ENCODE data around the gene MED12.

MED12 gene

DNA sequence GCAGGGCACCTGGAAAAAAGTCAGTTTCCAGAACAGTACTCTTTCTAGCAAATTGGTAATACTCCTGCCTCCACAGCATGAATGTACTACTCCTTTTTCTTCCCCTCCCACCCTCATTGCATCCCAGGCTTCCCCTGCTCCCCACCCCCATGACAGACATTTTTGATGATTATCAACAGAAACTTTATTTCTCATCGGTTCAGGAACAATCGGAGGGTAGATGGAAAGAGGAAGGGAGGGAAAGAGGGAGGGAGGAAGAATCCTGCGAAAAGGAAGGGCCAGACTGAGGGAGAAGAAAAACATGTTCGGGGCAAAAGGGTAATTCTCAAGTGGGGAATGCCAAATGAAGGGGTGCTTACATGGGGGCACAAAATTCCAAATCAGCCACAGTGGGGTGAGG, 11.2 kb upstream of the MED12 start:
- no peak for DNase-seq

DNA sequence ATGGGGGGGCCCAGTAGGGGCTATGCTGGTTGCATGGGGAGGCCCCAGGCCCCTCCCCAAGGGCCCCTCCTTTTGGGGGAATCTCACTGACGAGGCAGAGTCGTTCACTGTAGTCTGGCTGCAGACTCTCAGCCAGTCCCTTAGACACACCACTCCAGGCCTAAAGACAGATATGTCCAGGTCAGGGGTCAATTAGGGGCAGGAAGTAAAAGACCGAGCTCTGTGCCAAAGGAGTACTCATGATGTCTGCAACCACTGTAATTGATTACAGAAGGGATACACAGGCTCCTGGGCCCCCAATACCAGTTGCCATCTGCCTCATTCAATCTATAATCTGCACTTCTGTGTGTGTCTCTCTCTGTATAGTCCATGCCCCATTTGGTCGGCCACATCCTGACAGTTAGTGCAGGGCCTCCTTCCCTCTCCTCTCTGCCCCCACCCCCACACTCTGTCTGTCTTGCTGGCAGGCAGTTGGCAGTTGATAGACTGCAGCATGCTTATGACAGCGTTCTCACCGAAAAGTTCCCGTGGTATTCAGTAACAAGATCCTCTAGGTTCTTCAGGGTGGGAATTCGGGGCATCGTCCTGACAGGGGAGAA, 10.5 kb upstream of the MED12 start:
- peak in 1 of 51 donors; percentile 0 for DNase-seq

DNA sequence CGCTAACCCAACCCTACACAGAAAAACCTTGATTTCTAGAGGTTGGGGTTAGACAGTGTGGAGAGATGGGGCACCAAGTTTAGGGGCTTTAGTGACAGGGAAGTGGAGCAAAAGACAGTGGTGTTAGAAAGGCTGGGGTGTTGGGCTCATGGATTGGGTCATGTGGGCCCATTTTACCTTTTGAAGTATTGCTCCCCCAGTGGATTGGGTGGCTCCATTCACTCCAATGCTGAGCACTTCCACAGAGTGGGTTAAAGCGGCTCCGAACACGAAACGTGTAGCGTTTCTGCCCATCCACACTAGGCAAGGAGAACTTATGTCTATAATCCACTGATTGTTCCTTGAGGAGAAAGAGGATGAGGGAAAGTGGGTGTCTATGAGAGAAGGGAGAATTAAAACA, 9.3 kb upstream of the MED12 start:
- no peak for DNase-seq

GRCh38 chrX:71111141-71111843, 7.1 kb upstream of the MED12 start, which contains the start of gene IL2RG:
Gene IL2RG (minus strand): TSS chrX:71111577. CDS start chrX:71111539, 38 bp downstream.
- no peak for DNase-seq

GRCh38 chrX:71111921-71112431, 6.4 kb upstream of the MED12 start:
- no peak for DNase-seq

- DNase-seq, result no peak
Measured at GRCh38 chrX:71117358-71117757, 1.0 kb upstream of the MED12 start.

GRCh38 chrX:71118985-71119535, 664 bp downstream of the MED12 start:
- peak in 4 of 51 donors; percentile 1 to 35 (median 13) for DNase-seq

- no peak for DNase-seq
Measured at GRCh38 chrX:71128166-71128833, 9.9 kb downstream of the MED12 start.

DNA sequence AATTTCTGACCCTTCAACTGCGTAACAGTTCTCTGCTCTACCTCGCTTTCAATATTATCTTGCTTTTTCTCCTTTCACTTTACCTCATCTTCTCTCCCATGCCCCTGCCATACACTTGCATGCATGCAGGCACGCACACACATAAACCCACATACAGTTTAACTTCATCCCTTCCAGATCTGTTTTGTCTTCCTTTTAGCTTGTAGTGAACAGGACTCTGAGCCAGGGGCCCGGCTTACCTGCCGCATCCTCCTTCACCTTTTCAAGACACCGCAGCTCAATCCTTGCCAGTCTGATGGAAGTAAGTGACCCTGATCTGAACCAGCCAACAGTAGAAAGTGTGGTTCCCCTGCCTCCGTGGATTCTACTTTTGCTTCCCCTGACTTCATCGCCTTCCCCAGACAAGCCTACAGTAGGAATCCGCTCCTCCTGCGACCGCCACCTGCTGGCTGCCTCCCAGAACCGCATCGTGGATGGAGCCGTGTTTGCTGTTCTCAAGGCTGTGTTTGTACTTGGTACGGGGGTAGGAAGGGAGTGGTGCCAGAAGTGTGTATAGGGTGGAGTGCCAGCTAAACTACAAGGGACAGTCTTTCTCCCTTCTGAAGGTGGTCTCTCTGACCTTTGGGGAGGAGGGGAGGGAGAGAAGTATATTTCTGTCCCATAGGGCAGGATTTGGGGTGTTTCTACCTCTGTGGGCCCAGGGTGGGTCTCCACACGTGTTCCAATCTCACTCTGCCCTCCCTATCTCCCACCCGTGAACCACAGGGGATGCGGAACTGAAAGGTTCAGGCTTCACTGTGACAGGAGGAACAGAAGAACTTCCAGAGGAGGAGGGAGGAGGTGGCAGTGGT, 10.7 kb downstream of the MED12 start:
- DNase-seq, result peak in 43 of 51 donors; percentile 1 to 65 (median 33)

- no peak for DNase-seq
Measured at GRCh38 chrX:71131510-71131909, 13.1 kb downstream of the MED12 start.

- DNase-seq, result no peak
Measured at GRCh38 chrX:71140440-71140839, 22.0 kb downstream of the MED12 start.

DNA sequence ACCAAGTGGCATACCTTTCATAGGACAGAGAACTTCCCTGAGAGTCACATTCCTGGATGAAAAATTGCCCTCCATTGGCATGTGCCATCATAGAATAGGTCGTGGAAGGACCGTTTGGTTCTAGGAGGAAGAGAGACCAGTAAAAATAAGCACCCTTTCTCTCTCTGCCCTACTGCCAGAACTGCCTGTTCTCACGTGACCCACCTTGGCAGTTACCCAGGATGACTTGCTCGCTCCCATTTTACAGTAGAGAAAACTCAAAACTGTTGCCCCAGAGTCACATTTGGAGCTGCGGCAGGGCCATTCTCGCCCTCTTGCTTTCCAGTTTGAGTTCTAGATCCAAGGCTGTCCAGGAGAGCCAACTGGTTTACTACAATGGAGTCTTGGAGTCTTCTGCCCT, 25.1 kb downstream of the MED12 start:
- peak in 34 of 51 donors; percentile 1 to 61 (median 24) for DNase-seq

- DNase-seq, result peak in 42 of 51 donors; percentile 0 to 64 (median 24)
Measured at GRCh38 chrX:71144651-71145050, 26.3 kb downstream of the MED12 start, which contains the start of gene NLGN3. Gene NLGN3 (plus strand): TSS chrX:71144841. CDS start chrX:71147750, 2,909 bp downstream.

GRCh38 chrX:71147496-71148277, 29.3 kb downstream of the MED12 start:
- DNase-seq, result peak in 16 of 51 donors; percentile 2 to 26 (median 12)

- DNase-seq, result no peak
Measured at GRCh38 chrX:71148278-71148663, 29.9 kb downstream of the MED12 start.

GRCh38 chrX:71151366-71151765, 33.0 kb downstream of the MED12 start:
- DNase-seq, result peak in 1 of 51 donors; percentile 4

DNA sequence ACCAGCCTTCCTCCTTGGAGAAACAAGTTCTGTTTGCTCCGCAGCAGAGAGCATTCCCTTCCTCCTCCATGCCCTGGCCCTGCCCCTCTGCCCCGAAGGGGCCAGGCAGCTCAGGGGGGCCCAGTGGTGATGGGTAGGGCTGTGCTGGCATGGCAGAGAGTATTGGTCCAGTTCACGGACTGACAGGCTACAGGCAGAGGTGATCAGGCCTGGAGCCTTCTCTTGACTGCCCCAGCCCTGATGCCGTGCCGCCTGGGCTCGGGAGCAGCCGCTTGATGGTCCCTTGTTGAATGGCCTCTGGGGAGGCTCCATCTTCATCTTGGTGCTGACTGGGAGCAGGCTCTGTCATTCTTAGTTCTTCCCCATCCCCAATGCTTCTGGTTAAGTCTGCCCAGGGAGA, 35.8 kb downstream of the MED12 start:
- DNase-seq, result no peak

- DNase-seq, result no peak
Measured at GRCh38 chrX:71154641-71155040, 36.2 kb downstream of the MED12 start.

DNA sequence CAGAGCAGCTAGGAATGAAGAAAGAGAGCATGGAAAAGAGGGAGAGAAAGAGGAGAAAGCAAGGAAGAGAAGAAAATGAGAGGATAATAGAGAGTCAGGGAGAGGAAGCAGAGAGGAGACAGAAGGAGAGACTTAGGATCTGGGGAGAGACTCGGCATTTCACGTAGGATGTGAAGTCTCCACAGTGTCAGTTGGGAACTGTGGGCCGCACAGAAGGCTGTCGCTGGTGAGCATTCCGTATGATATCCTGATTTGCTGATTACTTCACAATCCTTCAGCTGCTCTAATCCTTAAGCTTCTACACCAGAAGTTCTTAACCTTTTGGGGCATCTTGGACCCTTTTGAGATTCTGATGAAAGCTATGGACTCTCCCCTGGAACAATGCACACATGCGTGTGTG, 40.2 kb downstream of the MED12 start:
- DNase-seq, result no peak

DNA sequence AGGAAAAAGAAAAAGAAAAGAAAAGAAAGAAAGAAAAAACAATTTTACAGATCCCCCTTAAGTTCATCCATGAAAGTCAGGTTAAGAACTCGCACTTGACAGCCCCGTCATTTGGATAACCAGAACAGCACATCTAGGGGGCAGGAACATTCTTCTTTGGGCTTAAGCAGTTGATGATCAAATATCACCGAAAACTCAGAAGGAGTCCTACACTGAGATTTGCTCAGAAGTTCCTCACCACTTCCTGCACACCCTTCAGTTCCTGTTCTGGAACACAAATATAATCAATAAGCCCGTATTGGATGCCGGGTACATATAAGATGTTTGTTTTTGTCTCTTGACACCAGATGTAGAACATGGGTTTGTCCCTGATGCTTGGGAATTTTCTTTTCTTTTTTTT, 40.9 kb downstream of the MED12 start:
- DNase-seq, result no peak
